Uterus (tissue), 4 donors: ENCODE results near the gene PPP4R3A. TPM values are rescaled to one million over a fixed set of nuclear protein-coding genes. Genes with fewer than 3 reads are reported as not detected.
A peak's percentile ranks its signal among the peaks of the same experiment; 100 is the strongest.

Experiments used
- DNase-seq, 2 donors: peaks; one replicate each; pipeline ENCODE4 v3.0.0-alpha.2; 2019 to 2020
- H3K27ac ChIP-seq, 2 donors: fragments of 200-600 bp; sonication (generic); 1 replicate in 1 of 2; 2 replicates in 1 of 2; pipeline ENCODE4 v1.5.1; 2016 to 2018
- H3K27me3 ChIP-seq, 2 donors: fragments of 200-600 bp; sonication (generic); one replicate each; pipeline ENCODE4 v1.5.1; 2018 to 2019; ENCODE audit warnings: control low read depth in 1 of 2
- H3K36me3 ChIP-seq, 2 donors: fragments of 200-600 bp; sonication (generic); one replicate each; pipeline ENCODE4 v1.5.1; 2019; ENCODE audit warnings: control low read depth in 1 of 2
- H3K4me1 ChIP-seq, 2 donors: fragments of 200-600 bp; sonication (generic); one replicate each; pipeline ENCODE4 v1.5.1; 2018 to 2019; ENCODE audit warnings: control low read depth in 1 of 2
- H3K4me3 ChIP-seq, 2 donors: fragments of 200-600 bp; sonication (generic); 1 replicate in 1 of 2; 2 replicates in 1 of 2; pipeline ENCODE4 v1.5.1; 2018 to 2019; ENCODE audit warnings: mild to moderate bottlenecking in 1 of 2
- H3K9me3 ChIP-seq, 2 donors: fragments of 200-600 bp; sonication (generic); one replicate each; pipeline ENCODE4 v1.5.1; 2019; ENCODE audit warnings: control low read depth in 1 of 2
- POLR2A ChIP-seq, 2 donors: fragments of 450-650 bp; IDR thresholded peaks; one replicate each; pipeline ENCODE4 v1.6.1; 2016; ENCODE audit warnings: antibody characterized with exemption in 2 of 2, mild to moderate bottlenecking in 1 of 2, moderate library complexity in 1 of 2
- intact Hi-C: fragments of 100-400 bp; cut with DNase I; formaldehyde crosslinking; loops from one replicate; pipeline ENCODE4 v1.15.1; 2023; ENCODE audit warnings: low total_unique reads
- total RNA-seq, 4 donors: library from RNA; depleted of rRNA in 3 of 4; stranded (reverse); fragments of >200 nt in 3 of 4; gene quantifications; one replicate each; pipeline versions ENCODE4 v1.1.0 to v1.2.4, GENCODE V29; 2014 to 2023
- TF ChIP-seq, protein P1 (sequence below), 4 experiments: fragments of 200-600 bp in 2 of 4; fragments of 450-650 bp in 2 of 4; sonication (generic) in 2 of 4; IDR thresholded peaks; one replicate each; pipeline ENCODE4 v1.5.1; 2016 to 2019; ENCODE audit warnings: antibody characterized with exemption in 4 of 4, mild to moderate bottlenecking in 2 of 4, moderate library complexity in 1 of 4
- donor health status: DM: yes; HTN: yes; CAD: no.

PPP4R3A gene
- total RNA-seq, 4 donors from 2014 or later = 36.2 to 136 (median 116) TPM

DNA sequence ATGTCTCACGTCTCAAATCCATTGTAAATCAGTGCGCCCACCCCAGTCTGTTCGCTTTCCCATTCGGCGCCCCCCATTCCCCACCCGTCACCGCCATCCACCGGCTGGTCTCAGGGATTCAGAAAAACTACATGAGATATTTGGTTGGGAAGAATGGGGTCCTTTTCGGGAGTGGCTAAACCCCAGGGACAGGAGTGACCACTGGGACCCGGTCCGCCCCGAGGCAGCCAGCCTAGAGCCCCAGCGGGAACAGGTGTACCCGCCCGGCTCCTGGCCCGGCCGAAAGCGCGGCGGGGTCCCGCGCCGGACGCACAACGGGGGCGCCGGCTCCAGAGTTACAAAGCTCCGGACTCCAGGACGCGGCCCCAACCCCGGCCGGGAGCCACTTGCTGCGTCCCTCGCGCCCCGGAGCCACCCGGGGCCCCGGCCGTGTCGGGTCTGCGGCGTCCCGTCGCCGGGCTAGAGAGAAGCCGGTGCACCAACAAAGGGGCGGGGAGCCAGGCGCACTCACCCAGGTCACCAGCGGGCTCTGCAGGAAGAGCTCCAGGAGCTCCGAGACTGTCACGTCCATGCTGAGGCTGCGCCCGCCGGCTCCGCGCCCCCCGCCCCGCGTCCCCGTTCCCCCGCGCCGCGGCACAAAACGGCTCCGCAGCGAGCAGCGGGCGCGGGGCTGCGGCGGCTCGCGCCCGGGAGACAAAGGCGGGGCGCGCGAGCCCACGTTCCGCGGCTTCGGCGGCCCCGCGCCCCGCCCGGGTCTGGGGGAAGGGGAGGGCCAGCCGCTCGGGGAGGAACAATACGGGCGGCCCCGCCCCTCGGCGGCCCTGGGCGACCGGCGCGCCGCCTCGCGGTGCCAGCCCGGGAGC lies 92.8 kb downstream of the PPP4R3A start, which contains the start of gene CCDC88C:
Gene CCDC88C (minus strand): TSS at position 701 of the 863 bp plus-strand sequence. CDS start 130 bp downstream, at position 571.
- TF ChIP-seq, protein P1, sequence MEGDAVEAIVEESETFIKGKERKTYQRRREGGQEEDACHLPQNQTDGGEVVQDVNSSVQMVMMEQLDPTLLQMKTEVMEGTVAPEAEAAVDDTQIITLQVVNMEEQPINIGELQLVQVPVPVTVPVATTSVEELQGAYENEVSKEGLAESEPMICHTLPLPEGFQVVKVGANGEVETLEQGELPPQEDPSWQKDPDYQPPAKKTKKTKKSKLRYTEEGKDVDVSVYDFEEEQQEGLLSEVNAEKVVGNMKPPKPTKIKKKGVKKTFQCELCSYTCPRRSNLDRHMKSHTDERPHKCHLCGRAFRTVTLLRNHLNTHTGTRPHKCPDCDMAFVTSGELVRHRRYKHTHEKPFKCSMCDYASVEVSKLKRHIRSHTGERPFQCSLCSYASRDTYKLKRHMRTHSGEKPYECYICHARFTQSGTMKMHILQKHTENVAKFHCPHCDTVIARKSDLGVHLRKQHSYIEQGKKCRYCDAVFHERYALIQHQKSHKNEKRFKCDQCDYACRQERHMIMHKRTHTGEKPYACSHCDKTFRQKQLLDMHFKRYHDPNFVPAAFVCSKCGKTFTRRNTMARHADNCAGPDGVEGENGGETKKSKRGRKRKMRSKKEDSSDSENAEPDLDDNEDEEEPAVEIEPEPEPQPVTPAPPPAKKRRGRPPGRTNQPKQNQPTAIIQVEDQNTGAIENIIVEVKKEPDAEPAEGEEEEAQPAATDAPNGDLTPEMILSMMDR (IDR thresholded peaks at IDR 0.05) = no peak
- TF ChIP-seq POLR2A (IDR thresholded peaks at IDR 0.05) = no peak
- peak; percentile 42 to 45 for DNase-seq

DNA sequence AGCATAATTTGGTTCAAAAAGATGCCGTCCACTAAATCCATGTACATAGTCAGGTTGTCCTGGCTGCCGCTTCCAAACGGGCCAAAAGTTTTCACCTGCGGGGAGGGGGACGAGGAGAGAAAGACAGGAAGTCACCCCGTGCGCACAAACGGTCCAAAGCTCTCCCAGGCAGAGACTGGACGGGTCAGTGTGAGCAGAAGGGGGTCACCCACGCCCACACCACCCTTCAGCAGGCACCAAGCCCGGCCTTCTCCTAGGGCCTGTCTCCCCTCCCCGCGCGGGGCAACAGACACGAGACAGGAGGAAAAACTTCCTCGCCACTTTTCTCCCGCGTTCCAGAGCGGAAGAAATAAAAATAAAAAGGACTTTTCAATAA lies 93.4 kb downstream of the PPP4R3A start:
- intact Hi-C loops = loop anchor here (5.0 kb wide), 1 partner anchor 94 kb away; no protein-coding TSS in a partner anchor
- H3K27ac ChIP-seq = peak overlapping the region; percentile 0 to 23

More for the DNA sequence above, 92.8 kb downstream of the PPP4R3A start, which contains the start of gene CCDC88C:
- no peaks in the 10 kb centered on the region for H3K27me3 ChIP-seq
- H3K4me1 ChIP-seq = no peaks in the 10 kb centered on the region
- intact Hi-C loops = loop anchor here (5.0 kb wide), 1 partner anchor 95 kb away; no protein-coding TSS in a partner anchor
- H3K9me3 ChIP-seq = no peaks in the 10 kb centered on the region
- H3K36me3 ChIP-seq = no peaks in the 10 kb centered on the region
- H3K27ac ChIP-seq = peak within 1 kb of the TSS; percentile 11 to 23
- peak within 1 kb of the TSS; percentile 27 to 38 for H3K4me3 ChIP-seq

DNA sequence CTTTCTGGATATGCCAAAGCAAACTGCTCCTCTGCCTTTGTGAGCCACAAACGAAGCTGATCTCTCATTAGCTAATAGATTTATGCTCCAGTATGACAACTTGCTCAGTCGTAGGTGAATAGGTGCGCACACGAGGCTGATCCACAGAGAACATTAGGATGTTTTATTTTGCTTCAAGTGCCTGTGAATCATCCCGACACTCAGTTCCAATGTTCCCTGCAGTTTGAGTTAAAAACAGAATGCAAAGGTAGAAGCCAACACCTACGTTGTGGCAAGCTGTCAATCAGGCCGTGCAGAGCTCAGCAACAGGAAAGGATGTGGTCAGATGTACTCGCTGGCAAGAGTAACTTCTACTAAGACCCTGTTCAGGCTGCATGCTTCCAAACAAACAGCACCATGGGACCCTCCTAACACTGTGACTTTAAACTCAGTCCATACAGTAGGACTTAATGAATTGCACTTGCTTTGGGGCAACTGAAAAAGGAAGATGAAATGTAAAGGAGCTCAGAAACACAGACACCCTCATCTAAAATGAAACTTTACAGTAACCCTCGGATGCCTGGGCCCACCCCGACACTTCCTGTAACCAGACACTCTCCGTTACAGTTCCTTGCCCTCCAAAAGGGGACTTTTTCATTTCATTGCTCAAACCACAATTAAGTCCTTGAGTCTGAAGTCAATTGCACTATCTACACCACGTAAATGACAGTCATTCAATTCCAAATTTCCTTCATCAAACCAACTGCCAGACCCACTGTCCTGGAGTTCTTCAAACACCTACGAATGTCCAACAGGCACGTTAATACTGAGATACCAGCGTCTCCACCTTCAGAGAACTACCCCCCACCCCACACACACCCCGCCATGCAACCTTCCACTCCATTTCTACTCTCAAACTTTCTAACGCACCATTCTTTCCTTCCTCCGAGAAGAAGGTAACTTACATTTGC lies 94.0 kb downstream of the PPP4R3A start:
- TF ChIP-seq POLR2A (IDR thresholded peaks at IDR 0.05) = no peak
- Histone ChIP-seq H3K27ac (no peak overlapping the region), H3K9me3 (no peaks in the 10 kb centered on the region), H3K36me3 (no peaks in the 10 kb centered on the region), H3K4me1 (no peaks in the 10 kb centered on the region), H3K27me3 (no peaks in the 10 kb centered on the region), H3K4me3 (peak overlapping the region in 1 of 2 donors; percentile 38)
- no peak for DNase-seq
- intact Hi-C loops = loop anchor here (5.0 kb wide), 1 partner anchor 94 kb away; no protein-coding TSS in a partner anchor

More for the DNA sequence above, 93.4 kb downstream of the PPP4R3A start:
- no peak for TF ChIP-seq POLR2A (IDR thresholded peaks at IDR 0.05)
- TF ChIP-seq, protein P1 (IDR thresholded peaks at IDR 0.05) = no peak
- DNase-seq = no peak
- Histone ChIP-seq H3K27me3 (no peaks in the 10 kb centered on the region), H3K4me1 (no peaks in the 10 kb centered on the region), H3K4me3 (peak overlapping the region; percentile 27 to 38), H3K9me3 (no peaks in the 10 kb centered on the region), H3K36me3 (no peaks in the 10 kb centered on the region)

- no peaks in the 10 kb centered on the region for H3K9me3 ChIP-seq
- H3K27ac ChIP-seq = no peak overlapping the region
- no peaks in the 10 kb centered on the region for H3K36me3 ChIP-seq
- no peaks in the 10 kb centered on the region for H3K4me1 ChIP-seq
- TF ChIP-seq POLR2A (IDR thresholded peaks at IDR 0.05) = no peak
- TF ChIP-seq, protein P1 (IDR thresholded peaks at IDR 0.05) = no peak
- no peak overlapping the region for H3K4me3 ChIP-seq
- no peak for DNase-seq
- no peaks in the 10 kb centered on the region for H3K27me3 ChIP-seq
- intact Hi-C loops = no loop called here
Observed at GRCh38 chr14:91414475-91414833, 95.7 kb downstream of the PPP4R3A start.
